SIG-M5 treated with dmso at 0.1 percent for 504 hours (cell line): ENCODE measurements around the gene TMIE.

ENCODE experiments used
- DNase-seq: peaks from one replicate; lab custom pipeline; 2025; ENCODE audit not compliant: unreplicated experiment; lab: John Stamatoyannopoulos, UW

The TMIE gene, protein sequence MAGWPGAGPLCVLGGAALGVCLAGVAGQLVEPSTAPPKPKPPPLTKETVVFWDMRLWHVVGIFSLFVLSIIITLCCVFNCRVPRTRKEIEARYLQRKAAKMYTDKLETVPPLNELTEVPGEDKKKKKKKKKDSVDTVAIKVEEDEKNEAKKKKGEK

DNA sequence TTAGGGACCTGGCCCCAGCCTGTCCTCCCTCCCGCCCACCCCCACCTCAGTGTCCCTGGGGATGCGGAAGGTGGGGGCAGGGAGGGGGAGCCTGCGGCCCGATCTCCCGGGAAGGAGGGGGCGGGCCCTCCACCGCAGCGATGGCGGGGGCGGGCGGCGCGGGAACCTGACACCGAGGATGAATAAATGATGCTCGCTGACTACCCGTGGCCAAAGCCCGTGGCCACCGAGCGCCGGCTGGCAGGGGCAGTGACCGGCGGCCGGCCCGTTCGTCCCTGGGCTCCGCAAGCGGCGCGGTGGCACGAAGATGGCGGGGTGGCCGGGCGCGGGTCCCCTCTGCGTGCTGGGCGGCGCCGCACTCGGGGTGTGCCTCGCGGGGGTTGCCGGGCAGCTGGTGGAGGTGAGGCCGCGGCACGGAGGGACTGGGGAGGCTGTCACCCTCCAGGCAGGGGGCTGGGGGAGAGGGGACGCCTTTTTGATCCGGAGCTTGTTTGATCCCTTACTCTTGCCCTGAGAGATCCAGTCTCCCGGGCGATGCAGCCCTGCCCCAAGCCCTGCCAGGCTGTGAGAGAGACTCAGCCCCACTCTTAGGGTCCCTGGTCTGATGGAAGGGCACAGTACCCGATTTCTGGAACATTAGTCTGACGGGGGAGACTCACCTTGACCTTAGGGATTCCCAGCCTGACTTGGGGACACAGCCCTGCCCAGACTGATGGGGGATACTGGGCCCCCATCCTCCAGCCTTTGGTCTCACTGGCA is at the start of gene TMIE:
Gene TMIE, plus strand, starts transcription at position 212 of the 759 bp plus-strand sequence. Its CDS starts 96 bp downstream, at position 308.
- DNase-seq: no peak

- no peak for DNase-seq
These were observed 45.9 kb upstream of the TMIE start for GRCh38 chr3:46655271-46655670.

DNA sequence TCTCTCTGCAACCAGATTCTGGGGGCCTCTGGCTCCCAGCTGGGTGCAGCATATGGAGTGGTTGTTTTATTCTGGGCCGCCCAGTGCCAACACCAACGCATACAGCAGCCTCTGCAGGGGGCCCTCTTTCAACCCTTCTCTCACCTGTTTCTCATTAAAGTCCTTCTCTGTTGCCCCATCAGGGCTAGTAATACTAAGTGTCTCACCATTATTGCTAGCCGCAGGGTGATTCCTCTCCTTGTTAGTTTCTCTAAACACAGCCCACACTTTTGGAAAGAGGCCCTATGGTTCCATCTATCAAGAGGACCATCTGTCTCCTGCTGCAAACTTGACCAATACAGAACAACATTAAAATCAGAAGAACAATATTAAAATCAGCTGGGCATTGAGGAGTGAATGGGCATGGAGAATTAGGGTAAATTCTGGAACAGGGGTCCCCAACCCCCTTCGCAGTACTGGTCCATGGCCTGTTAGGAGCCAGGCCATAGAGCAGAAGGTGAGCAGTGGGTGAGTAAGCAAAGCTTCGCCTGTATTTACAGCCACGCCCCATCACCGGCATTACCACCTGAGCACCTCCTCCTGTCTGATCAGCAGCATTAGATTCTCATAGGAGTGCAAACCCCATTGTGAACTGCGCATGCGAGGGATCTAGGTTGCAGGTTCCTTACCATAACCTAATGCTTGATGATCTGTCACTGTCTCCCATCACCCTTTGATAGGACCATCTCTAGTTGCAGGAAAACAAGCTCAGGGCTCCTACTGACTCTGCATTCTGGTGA is 44.2 kb upstream of the TMIE start:
- DNase-seq: no peak

DNA sequence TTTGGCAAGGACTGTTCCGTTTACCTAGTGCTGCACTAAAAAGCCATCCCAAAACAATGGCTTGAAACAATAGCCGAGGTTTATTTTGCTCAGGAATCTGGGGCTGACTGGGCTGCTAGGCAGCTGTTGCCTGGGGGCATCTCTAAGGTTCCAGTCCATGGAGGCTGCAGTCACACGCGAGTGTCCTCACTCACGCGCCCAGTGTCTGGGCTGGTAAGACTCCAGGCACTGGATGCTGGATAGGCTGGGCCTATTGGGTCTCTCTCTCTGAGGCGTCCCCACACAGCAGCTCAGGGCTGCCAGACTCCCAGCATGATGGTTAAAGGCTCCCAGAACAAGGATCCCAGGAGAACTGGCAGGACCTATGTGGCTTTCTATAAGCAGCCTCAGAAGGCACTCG is 41.9 kb upstream of the TMIE start:
- DNase-seq: no peak

- DNase-seq: no peak
These were observed 41.2 kb upstream of the TMIE start for GRCh38 chr3:46660003-46660402.

- no peak for DNase-seq
These were observed 40.4 kb upstream of the TMIE start for GRCh38 chr3:46660543-46661523.

DNA sequence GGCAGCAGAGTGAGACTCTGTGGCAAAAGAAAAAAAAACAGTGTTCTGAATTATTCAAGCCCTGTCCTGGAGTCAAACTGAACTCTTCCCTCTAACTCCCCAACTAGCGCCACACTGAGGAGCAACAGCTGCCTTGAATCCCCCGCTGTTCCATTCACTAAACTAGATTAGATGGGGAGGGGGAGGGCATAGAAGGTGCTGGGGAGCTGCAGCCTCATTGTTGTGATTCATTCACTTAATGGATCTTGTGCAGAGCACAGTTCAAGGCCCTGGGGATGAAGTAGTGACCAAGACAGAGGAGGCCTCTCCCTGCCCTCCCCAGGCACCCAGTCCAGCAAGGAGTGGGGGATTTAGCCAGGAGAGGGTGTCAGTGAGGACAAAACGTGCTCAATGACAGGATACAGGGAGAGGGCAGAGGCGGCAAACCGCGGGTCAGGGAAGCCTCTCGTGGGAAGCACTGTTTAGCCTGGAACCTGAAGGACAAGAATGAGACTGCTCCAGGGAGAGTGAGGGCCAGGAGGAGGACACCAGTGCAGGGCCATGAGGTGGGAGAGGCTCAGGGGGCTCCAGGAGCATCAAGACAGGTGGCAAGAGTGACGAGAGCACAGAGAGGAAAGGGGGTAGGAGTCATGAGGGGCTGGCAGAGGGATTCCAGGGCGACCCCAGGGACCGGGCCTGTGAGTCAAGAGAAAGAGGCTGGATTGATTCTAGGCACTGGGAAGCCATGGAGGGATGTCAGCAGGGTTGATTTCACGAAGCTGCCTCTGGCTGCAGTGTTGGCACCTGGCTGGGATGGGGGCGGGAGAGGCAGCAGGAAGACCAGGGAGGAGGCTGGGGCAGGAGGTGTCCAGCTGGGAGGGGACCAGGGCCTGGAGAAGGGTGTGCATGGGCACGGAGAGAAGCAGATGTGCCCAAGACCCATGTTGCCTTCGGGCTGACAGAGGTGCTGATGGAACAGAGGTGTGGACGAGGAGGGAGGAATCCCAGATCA is 39.1 kb upstream of the TMIE start:
- DNase-seq: no peak

- DNase-seq: no peak
These were observed 38.2 kb upstream of the TMIE start for GRCh38 chr3:46662771-46663551.

GRCh38 chr3:46663591-46664135 is 37.5 kb upstream of the TMIE start:
- DNase-seq: no peak

DNA sequence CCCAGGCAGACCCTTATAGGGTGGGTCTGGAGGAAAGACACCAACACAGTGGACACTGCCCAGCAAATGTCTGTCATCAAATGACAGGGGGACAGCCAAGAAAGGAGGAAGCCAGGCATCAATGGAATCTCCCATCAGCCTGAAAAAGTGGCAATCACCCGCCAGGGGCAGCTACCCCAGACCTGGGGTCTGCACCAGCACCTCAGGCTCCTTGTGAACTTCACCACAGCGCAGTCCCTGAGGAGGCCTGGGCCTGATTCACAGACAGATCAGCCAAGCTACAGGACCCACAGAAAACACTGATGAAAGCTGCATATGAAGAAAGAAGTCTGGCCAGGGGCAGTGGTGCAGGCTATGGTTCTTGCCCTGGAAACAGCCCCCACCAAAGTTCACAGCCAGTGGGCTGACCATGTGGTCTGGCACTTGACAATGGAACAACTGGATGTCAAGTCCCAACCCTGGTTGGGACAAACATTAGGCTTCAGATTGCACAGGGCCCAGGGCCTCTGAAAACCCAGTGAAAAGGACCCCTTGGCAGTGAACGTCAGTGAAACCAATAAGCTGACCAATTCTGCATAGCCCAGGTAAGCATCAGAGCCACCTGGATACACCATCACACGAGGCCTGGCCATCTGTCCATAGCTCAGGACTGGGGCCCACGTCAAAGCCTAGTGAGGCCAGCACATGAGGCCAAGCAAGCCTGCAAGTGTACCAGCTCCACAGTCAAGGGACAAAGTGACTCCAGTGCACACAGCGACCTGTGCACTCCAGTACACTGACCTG is 36.8 kb upstream of the TMIE start:
- DNase-seq: no peak

DNA sequence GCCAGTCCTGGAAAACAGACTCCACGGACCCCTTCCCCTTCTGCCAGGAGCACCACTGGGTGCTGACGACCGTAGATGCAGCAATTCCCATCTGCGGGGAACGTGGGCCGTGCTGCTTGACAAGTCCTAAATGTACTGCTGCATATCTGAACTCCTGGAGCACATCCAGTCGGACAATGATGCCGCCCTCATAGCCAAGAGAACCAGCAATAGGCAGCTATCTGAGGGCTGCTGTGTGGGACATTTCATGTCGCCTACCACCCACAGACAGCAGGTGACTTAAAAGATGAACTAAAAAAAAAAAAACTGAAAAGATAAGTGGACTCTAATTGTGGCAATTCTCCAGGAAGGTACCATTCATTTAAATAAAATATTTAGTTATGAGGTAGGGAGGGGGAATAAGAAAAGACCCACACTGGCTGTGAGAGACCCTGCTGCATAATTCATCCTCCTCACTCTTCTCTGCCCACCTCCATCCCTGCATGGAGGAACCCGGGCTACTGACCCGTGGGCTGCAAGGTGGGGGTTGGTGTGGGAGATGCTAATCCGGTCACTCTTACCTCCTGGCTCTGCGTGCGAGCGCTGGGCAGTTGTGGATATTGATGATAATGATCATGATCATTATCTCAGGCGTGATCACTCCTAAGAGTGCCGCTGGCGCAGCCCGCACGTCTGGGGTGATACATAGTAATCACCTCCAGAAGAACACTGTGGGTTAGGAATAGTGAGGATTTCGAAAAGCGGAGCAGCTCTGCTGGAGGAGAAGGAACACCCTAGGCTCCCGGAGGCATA is 36.0 kb upstream of the TMIE start:
- DNase-seq: no peak

DNA sequence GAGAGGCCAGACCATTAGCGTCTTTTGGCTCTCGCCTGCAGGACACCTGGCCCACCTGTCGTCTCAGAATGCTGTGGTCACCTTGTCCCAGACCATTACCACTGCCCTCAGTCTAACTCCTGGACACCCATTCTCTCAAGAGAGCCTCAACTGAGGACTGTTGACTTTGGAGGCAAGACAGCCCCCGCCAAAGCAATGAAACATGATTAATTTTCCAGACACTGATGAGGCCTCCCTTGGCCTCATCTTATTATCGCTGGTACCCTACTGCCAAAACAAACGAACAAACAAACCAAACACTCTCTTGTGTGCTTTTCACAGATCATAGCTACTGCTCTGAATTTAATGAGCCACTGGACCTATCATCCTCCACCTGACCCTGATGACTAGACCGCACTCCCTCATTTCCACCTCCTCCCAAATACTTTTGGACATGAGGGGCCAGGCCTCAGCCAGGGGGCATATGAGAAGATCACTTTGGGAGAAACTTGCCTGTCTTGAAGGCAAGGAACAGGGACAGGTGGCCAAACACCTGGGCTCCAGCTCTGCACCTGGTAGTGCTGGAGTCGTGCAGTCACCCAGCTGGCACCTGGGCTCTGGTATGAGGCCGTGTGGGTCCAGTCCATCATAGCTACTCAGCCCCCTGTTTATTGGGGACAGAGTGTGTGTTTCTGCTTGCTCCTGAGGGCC is 35.3 kb upstream of the TMIE start:
- no peak for DNase-seq

GRCh38 chr3:46666453-46666845 is 34.7 kb upstream of the TMIE start:
- DNase-seq: no peak

- DNase-seq: no peak
These were observed 34.1 kb upstream of the TMIE start for GRCh38 chr3:46667061-46667621.

DNA sequence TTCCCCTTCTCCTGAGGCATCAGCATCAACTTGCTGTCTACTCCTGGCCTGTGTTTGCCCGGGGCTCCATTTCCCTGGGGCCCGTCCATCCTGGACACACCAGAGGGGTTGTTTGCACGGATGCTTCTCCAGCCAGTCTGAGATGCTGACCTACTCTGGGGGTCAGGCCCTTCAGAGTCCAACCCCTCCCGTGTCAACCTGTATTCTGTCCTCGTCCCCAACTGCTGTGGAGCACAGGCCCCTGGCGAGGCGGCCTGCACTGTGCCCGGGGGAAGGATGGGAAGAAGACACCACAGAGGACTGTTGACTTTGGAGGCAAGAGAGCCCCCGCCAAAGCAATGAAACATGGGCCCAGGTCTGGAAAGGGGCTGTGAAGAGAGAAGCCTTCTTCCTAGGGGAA is 33.5 kb upstream of the TMIE start:
- no peak for DNase-seq

- no peak for DNase-seq
These were observed 33.1 kb upstream of the TMIE start for GRCh38 chr3:46668116-46668515.
